NB4 (cell line): ENCODE results near the gene ATP7A.
A peak's percentile ranks its signal among the peaks of the same experiment; 100 is the strongest.
"Not testable (repeated sequence)": the region's sequence is repeated elsewhere in the genome, so short reads cannot be mapped to it uniquely, and the experiment has no call there.

ENCODE experiments used
- DNase-seq: peaks from one replicate; pipeline ENCODE4 v3.0.0; 2010; ENCODE audit warnings: low read depth
- H3K4me3 ChIP-seq: one replicate; pipeline ENCODE4 v1.5.1; 2011; ENCODE audit warnings: mild to moderate bottlenecking, low read depth, low read length, moderate library complexity
- CTCF ChIP-seq: IDR thresholded peaks from one replicate; pipeline ENCODE4 v1.5.1; 2012; ENCODE audit warnings: low read depth, low read length
- MAX ChIP-seq: IDR thresholded peaks from 2 replicates; pipeline ENCODE4 v1.6.1; 2011; ENCODE audit warnings: low read depth, low read length
- MYC ChIP-seq: IDR thresholded peaks from 2 replicates; pipeline ENCODE4 v1.6.1; 2011; ENCODE audit warnings: low read depth, low read length
- POLR2A ChIP-seq: IDR thresholded peaks from 2 replicates; pipeline ENCODE4 v1.6.1; 2011; ENCODE audit warnings: mild to moderate bottlenecking; ENCODE audit not compliant: insufficient read length; ENCODE audit errors: extremely low read depth

Gene ATP7A

GRCh38 chrX:77937291-77937690 is 26.8 kb downstream of the ATP7A start:
- DNase-seq, result no peak
- TF ChIP-seq MYC (no peak), CTCF (no peak), MAX (no peak), POLR2A (no peak)
- H3K4me3 ChIP-seq, result no peak overlapping the region

- no peak for TF ChIP-seq MAX
- no peak for TF ChIP-seq POLR2A
- TF ChIP-seq CTCF, result no peak
- no peak for TF ChIP-seq MYC
- H3K4me3 ChIP-seq, result no peak overlapping the region
- no peak for DNase-seq
Observed at GRCh38 chrX:77938083-77938680, 27.7 kb downstream of the ATP7A start.

- DNase-seq, H3K4me3 ChIP-seq: not testable (repeated sequence)
Observed at GRCh38 chrX:77945031-77945430, 34.5 kb downstream of the ATP7A start.

GRCh38 chrX:77945910-77946545 is 35.5 kb downstream of the ATP7A start:
- DNase-seq, result peak; percentile 2
- TF ChIP-seq MAX (no peak), POLR2A (no peak), MYC (no peak), CTCF (no peak)
- no peak overlapping the region for H3K4me3 ChIP-seq

GRCh38 chrX:77946571-77946970 is 36.1 kb downstream of the ATP7A start:
- H3K4me3 ChIP-seq, result no peak overlapping the region
- no peak for DNase-seq
- TF ChIP-seq MYC (no peak), MAX (no peak), POLR2A (no peak), CTCF (no peak)

- no peak for DNase-seq
- no peak for TF ChIP-seq MAX
- no peak for TF ChIP-seq MYC
- no peak overlapping the region for H3K4me3 ChIP-seq
Observed at GRCh38 chrX:77949840-77950239, 39.3 kb downstream of the ATP7A start.

GRCh38 chrX:77952173-77952572 is 41.7 kb downstream of the ATP7A start:
- TF ChIP-seq MYC, result no peak
- no peak for TF ChIP-seq CTCF
- no peak for TF ChIP-seq POLR2A
- no peak for TF ChIP-seq MAX
- no peak for DNase-seq
- no peak overlapping the region for H3K4me3 ChIP-seq
